22Rv1 (cell line): ENCODE results near the gene RNH1.

Experiments
- H3K27ac ChIP-seq: fragments of 450-650 bp; 2 replicates; pipeline ENCODE4 v1.5.1; 2017
- CTCF ChIP-seq: fragments of 450-650 bp; IDR thresholded peaks from 2 replicates; pipeline ENCODE4 v1.5.1; 2017; ENCODE audit warnings: mild to moderate bottlenecking
- ZFX ChIP-seq: fragments of 450-650 bp; IDR thresholded peaks from 2 replicates; pipeline ENCODE4 v1.6.1; 2017; ENCODE audit warnings: antibody characterized with exemption, borderline replicate concordance

The RNH1 gene

GRCh38 chr11:490930-491260, 16.1 kb downstream of the RNH1 start:
- H3K27ac ChIP-seq, result no peak overlapping the region
- TF ChIP-seq ZFX (no peak), CTCF (no peak)

GRCh38 chr11:490186-490929, 16.7 kb downstream of the RNH1 start:
- TF ChIP-seq ZFX, result no peak
- no peak overlapping the region for H3K27ac ChIP-seq

GRCh38 chr11:489610-490185, 17.3 kb downstream of the RNH1 start:
- no peak overlapping the region for H3K27ac ChIP-seq
- TF ChIP-seq ZFX, result no peak
- no peak for TF ChIP-seq CTCF

DNA sequence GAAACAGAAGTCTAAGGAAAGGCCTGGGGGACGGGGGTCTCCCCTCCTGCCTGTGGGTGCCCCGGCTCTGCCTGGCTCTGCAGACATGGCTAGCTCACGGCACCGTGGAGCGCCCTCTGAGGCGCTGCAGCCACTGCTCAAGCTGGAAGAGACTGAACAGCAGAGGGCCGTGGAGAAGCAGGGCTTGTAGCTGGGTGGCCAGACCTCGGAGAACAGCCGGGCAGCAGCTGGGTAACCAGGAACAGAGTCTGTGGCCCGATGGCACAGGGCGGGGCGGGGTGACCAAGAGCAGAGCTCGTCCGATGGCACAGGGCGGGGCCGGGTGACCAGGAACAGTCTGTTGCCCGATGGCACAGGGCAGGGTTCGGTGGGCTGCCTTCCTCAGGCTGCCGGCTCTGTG, 18.1 kb downstream of the RNH1 start:
- no peak overlapping the region for H3K27ac ChIP-seq
- no peak for TF ChIP-seq ZFX
- no peak for TF ChIP-seq CTCF

- H3K27ac ChIP-seq, result no peak overlapping the region
- TF ChIP-seq ZFX, result no peak
- no peak for TF ChIP-seq CTCF
Observed at GRCh38 chr11:488579-488978, 18.5 kb downstream of the RNH1 start.

- H3K27ac ChIP-seq, result no peak overlapping the region
- TF ChIP-seq CTCF (no peak), ZFX (no peak)
Observed at GRCh38 chr11:488062-488461, 19.0 kb downstream of the RNH1 start.

- no peak for TF ChIP-seq ZFX
- no peak for TF ChIP-seq CTCF
- no peak overlapping the region for H3K27ac ChIP-seq
Observed at GRCh38 chr11:487571-488021, 19.4 kb downstream of the RNH1 start.

DNA sequence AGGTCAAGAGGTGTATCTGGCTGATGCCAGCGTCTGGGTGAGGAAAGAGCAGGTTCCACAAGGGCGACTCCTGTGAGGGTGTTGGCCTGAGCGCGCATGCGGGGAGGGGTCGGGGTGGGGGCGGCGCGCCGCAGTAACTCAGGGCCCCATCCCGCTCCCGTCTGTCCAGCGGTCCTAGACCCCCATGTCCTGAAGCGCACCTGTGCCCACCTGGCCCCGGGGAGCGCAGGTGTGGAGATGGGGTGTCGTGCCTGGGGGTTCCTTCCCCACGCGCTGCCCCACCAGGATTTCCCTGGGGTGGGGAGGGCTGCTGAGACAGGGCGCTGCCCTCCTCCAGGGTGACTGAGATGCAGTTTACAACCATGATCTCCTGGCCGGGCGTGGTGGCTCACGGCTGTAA, 20.9 kb downstream of the RNH1 start:
- no peak overlapping the region for H3K27ac ChIP-seq
- TF ChIP-seq CTCF (no peak), ZFX (no peak)
